Progenitor cell of endocrine pancreas (in vitro differentiated cells): ENCODE data around the gene ARAP1. TPM values are rescaled to one million over a fixed set of nuclear protein-coding genes. Genes with fewer than 3 reads are reported as not detected.

Experiments
- DNase-seq: peaks from one replicate; pipeline ENCODE4 v3.0.0; 2021; ENCODE audit warnings: low spot score; ENCODE audit not compliant: unreplicated experiment
- H3K27ac Mint-ChIP-seq: 2 replicates; pipeline ENCODE4 v1.8.0; 2021; ENCODE audit warnings: mild to moderate bottlenecking, moderate library complexity, mixed read lengths
- H3K27me3 Mint-ChIP-seq: 2 replicates; pipeline ENCODE4 v1.8.0; 2021; ENCODE audit warnings: mixed read lengths
- H3K36me3 Mint-ChIP-seq: 2 replicates; pipeline ENCODE4 v1.8.0; 2022; ENCODE audit warnings: mixed read lengths; ENCODE audit not compliant: insufficient read depth
- H3K4me1 Mint-ChIP-seq: 2 replicates; pipeline ENCODE4 v1.8.0; 2021; ENCODE audit warnings: low read depth, mixed read lengths
- H3K4me3 Mint-ChIP-seq: 2 replicates; pipeline ENCODE4 v1.8.0; 2021; ENCODE audit warnings: low read depth, mild to moderate bottlenecking, moderate library complexity, mixed read lengths
- H3K9me3 Mint-ChIP-seq: 2 replicates; pipeline ENCODE4 v1.8.0; 2021; ENCODE audit warnings: low read depth, mixed read lengths
- total RNA-seq: library from RNA; stranded (reverse); gene quantifications from 2 replicates; pipeline ENCODE4 v1.2.1, GENCODE V29; 2021
- TF ChIP-seq, protein P1 (sequence below): fragments of 200-600 bp; sonication (generic); IDR thresholded peaks from one replicate; pipeline ENCODE4 v1.5.0; 2021; ENCODE audit warnings: antibody characterized with exemption, mild to moderate bottlenecking; ENCODE audit not compliant: unreplicated experiment

The ARAP1 gene
- total RNA-seq, 1 donor from 2014 or later: 86.7 TPM

GRCh38 chr11:72703267-72704008 lies 48.8 kb downstream of the ARAP1 start:
- Mint-ChIP-seq H3K27ac (no peak overlapping the region), H3K27me3 (no peaks in the 10 kb centered on the region), H3K36me3 (peaks cover 23% of the 10 kb centered on the region), H3K9me3 (no peaks in the 10 kb centered on the region), H3K4me3 (no peak overlapping the region), H3K4me1 (no peaks in the 10 kb centered on the region)
- no peak for DNase-seq
- TF ChIP-seq, protein P1, sequence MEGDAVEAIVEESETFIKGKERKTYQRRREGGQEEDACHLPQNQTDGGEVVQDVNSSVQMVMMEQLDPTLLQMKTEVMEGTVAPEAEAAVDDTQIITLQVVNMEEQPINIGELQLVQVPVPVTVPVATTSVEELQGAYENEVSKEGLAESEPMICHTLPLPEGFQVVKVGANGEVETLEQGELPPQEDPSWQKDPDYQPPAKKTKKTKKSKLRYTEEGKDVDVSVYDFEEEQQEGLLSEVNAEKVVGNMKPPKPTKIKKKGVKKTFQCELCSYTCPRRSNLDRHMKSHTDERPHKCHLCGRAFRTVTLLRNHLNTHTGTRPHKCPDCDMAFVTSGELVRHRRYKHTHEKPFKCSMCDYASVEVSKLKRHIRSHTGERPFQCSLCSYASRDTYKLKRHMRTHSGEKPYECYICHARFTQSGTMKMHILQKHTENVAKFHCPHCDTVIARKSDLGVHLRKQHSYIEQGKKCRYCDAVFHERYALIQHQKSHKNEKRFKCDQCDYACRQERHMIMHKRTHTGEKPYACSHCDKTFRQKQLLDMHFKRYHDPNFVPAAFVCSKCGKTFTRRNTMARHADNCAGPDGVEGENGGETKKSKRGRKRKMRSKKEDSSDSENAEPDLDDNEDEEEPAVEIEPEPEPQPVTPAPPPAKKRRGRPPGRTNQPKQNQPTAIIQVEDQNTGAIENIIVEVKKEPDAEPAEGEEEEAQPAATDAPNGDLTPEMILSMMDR: no peak

GRCh38 chr11:72702577-72703241 lies 49.5 kb downstream of the ARAP1 start:
- Mint-ChIP-seq H3K27ac (no peak overlapping the region), H3K4me1 (no peaks in the 10 kb centered on the region), H3K9me3 (no peaks in the 10 kb centered on the region), H3K4me3 (no peak overlapping the region), H3K27me3 (no peaks in the 10 kb centered on the region), H3K36me3 (peaks cover 24% of the 10 kb centered on the region)
- TF ChIP-seq, protein P1: no peak
- DNase-seq: no peak

DNA sequence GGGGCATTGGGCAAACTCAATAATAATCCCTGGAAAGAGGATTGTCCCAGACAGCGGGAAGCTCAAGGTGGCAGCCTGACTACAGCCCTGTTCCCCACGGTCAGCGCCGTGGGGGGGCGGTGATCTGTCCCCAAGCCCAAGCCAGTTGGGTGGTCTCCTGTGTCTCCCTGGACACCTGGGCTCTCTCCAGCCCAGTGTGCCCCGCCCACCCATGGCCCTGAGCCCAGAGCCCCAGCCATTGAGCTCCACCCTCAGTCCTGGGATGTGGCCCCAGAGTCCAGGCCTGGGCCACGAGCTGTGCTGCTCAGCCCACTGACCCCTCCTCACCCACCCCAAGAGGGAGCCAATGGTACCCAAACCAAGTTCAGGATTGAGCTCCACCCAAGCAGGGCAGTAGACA lies 50.1 kb downstream of the ARAP1 start:
- peaks cover 20% of the 10 kb centered on the region for H3K36me3 Mint-ChIP-seq
- no peaks in the 10 kb centered on the region for H3K27me3 Mint-ChIP-seq
- H3K4me1 Mint-ChIP-seq: no peaks in the 10 kb centered on the region
- TF ChIP-seq, protein P1: no peak
- H3K27ac Mint-ChIP-seq: no peak overlapping the region
- H3K4me3 Mint-ChIP-seq: no peak overlapping the region
- no peak for DNase-seq
- H3K9me3 Mint-ChIP-seq: no peaks in the 10 kb centered on the region

DNA sequence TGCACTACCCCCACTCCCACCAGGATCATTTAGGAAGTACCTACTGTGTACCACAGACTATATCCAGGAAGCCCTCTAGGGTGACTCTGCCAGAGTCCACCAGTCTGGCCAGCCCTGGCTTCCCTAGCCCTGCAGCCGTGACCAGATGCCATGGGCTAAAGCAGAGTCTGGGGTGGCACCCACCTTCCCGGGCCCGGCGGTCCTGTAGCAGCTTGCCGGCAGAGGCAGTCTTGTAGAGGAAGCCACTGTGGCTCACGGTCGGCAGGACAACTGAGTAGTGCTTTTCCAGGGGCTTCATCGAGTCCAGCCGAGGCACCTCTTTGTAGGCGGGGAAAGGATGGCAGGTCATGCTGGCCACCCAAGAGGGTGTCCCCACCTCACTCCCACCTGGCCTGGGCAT lies 50.7 kb downstream of the ARAP1 start:
- no peak overlapping the region for H3K27ac Mint-ChIP-seq
- TF ChIP-seq, protein P1: no peak
- H3K9me3 Mint-ChIP-seq: no peaks in the 10 kb centered on the region
- no peaks in the 10 kb centered on the region for H3K27me3 Mint-ChIP-seq
- H3K4me1 Mint-ChIP-seq: no peaks in the 10 kb centered on the region
- no peak overlapping the region for H3K4me3 Mint-ChIP-seq
- peaks cover 16% of the 10 kb centered on the region for H3K36me3 Mint-ChIP-seq
- DNase-seq: no peak

DNA sequence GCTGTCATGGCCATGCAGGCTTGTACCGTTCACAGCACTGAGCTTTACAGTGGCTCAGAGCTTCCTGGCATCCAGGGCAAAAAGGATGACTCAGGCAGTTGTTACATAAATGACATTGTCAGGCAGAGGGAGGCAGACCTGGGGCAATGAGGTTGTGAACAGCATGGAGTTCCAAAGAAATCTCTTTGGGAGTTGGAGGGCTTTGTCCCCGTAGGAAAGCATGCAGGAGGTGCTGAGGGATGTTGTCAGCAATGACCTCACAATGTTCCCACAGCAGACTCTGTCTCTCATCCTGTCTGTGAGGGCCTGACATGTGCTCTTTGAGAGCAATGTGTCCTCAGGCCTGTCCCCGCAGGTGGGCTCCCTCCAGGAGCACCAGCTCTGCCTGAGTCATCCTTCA lies 52.1 kb downstream of the ARAP1 start:
- Mint-ChIP-seq H3K27me3 (no peaks in the 10 kb centered on the region), H3K27ac (no peak overlapping the region), H3K9me3 (no peaks in the 10 kb centered on the region), H3K4me1 (no peaks in the 10 kb centered on the region), H3K4me3 (no peak overlapping the region), H3K36me3 (peaks cover 16% of the 10 kb centered on the region)
- TF ChIP-seq, protein P1: no peak
- DNase-seq: no peak
